IMR-90 (cell line): ENCODE measurements around the gene PRKN. TPM values are rescaled to one million over a fixed set of nuclear protein-coding genes. Genes with fewer than 3 reads are reported as not detected.

Experiments
- ATAC-seq: fragments of 200-7000 bp; cut with Tn5 transposase; 2 replicates; pipeline ENCODE4 v1.9.1; 2020; ENCODE audit warnings: low read depth, mild to moderate bottlenecking, moderate library complexity
- BruUV-seq: library from RNA; stranded (reverse); fragments of 400-500 nt; replicated peaks from 2 replicates; lab custom pipeline; 2021; lab: Mats Ljungman, UMichigan
- CTCF ChIA-PET: fragments of 300-600 bp; formaldehyde crosslinking; extraction: SDS; loops from one replicate; lab custom pipeline; 2021; ENCODE audit warnings: antibody characterized with exemption; lab: Yijun Ruan, JAX
- POLR2A ChIA-PET: fragments of 300-600 bp; sonication (Branson Sonifier 250); formaldehyde crosslinking; loops from one replicate; lab custom pipeline; 2022; ENCODE audit warnings: antibody characterized with exemption; ENCODE audit not compliant: unreplicated experiment; lab: Charles Lee
- DNase-seq: peaks from one replicate; pipeline ENCODE4 v3.0.0; 2013
- H2AFZ ChIP-seq: replicated peaks from 2 replicates; pipeline ENCODE3; 2013; ENCODE audit warnings: low read length, mild to moderate bottlenecking; ENCODE audit not compliant: poor library complexity
- H2AK5ac ChIP-seq: 2 replicates; pipeline ENCODE4 v1.6.1; 2013; ENCODE audit warnings: low read depth, low read length, inconsistent platforms
- H2AK9ac ChIP-seq: replicated peaks from 2 replicates; pipeline ENCODE3; 2013; ENCODE audit warnings: mild to moderate bottlenecking, low read depth, low read length, moderate library complexity; ENCODE audit not compliant: poor library complexity
- H2BK120ac ChIP-seq: 2 replicates; pipeline ENCODE4 v1.6.1; 2013; ENCODE audit warnings: low read depth, low read length, inconsistent platforms
- H2BK15ac ChIP-seq: 3 replicates; pipeline ENCODE4 v1.6.1; 2013; ENCODE audit warnings: low read depth, low read length, inconsistent platforms
- H2BK20ac ChIP-seq: 2 replicates; pipeline ENCODE4 v1.6.1; 2013; ENCODE audit warnings: low read depth, mild to moderate bottlenecking, inconsistent platforms, low read length, moderate library complexity
- H2BK5ac ChIP-seq: 2 replicates; pipeline ENCODE4 v1.6.1; 2013; ENCODE audit warnings: mild to moderate bottlenecking, low read depth, low read length, inconsistent platforms; ENCODE audit not compliant: poor library complexity, severe bottlenecking
- H3K14ac ChIP-seq: replicated peaks from 2 replicates; pipeline ENCODE4 v1.6.1; 2013; ENCODE audit warnings: low read depth, low read length, inconsistent platforms
- H3K18ac ChIP-seq: 2 replicates; pipeline ENCODE4 v1.6.1; 2013; ENCODE audit warnings: low read depth, low read length, control low read depth
- H3K23ac ChIP-seq: 2 replicates; pipeline ENCODE4 v1.6.1; 2013; ENCODE audit warnings: low read depth, low read length, inconsistent platforms
- H3K27ac ChIP-seq: 2 replicates; pipeline ENCODE4 v1.5.1; 2013; ENCODE audit warnings: mild to moderate bottlenecking, control low read depth, low read length; ENCODE audit not compliant: insufficient read depth
- H3K27me3 ChIP-seq: 2 replicates; pipeline ENCODE4 v1.6.1; 2013; ENCODE audit warnings: low read length; ENCODE audit not compliant: control insufficient read depth, insufficient read depth
- H3K36me3 ChIP-seq: 2 replicates; pipeline ENCODE4 v1.6.1; 2013; ENCODE audit warnings: low read length, mixed read lengths; ENCODE audit not compliant: control insufficient read depth, insufficient read depth
- H3K4ac ChIP-seq: 2 replicates; pipeline ENCODE4 v1.6.1; 2013; ENCODE audit warnings: low read depth, low read length, inconsistent platforms
- H3K4me1 ChIP-seq: 2 replicates; pipeline ENCODE4 v1.6.1; 2013; ENCODE audit warnings: low read length, mixed read lengths; ENCODE audit not compliant: control insufficient read depth, insufficient read depth
- H3K4me2 ChIP-seq: 2 replicates; pipeline ENCODE4 v1.6.1; 2013; ENCODE audit warnings: low read depth, mild to moderate bottlenecking, control low read depth, low read length, moderate library complexity
- H3K4me3 ChIP-seq: 2 replicates; pipeline ENCODE4 v1.5.1; 2013; ENCODE audit warnings: low read depth, mild to moderate bottlenecking, control low read depth, low read length, moderate library complexity; ENCODE audit not compliant: insufficient read depth
- H3K56ac ChIP-seq: 2 replicates; pipeline ENCODE4 v1.6.1; 2013; ENCODE audit warnings: low read length, inconsistent platforms; ENCODE audit not compliant: insufficient read depth; ENCODE audit errors: extremely low read depth
- H3K79me1 ChIP-seq, 2 experiments: 2 replicates each; pipeline ENCODE4 v1.6.1; 2013; ENCODE audit warnings: low read length in 2 of 2, inconsistent platforms in 1 of 2, low read depth in 1 of 2
- H3K9ac ChIP-seq: 2 replicates; pipeline ENCODE4 v1.6.1; 2013; ENCODE audit warnings: low read depth, low read length, control low read depth
- H3K9me1 ChIP-seq: 2 replicates; pipeline ENCODE4 v1.6.1; 2013; ENCODE audit warnings: low read length, inconsistent platforms; ENCODE audit not compliant: insufficient read depth
- H3K9me3 ChIP-seq: 2 replicates; pipeline ENCODE4 v1.6.1; 2013; ENCODE audit warnings: low read length; ENCODE audit not compliant: control insufficient read depth, insufficient read depth
- H4K20me1 ChIP-seq: 2 replicates; pipeline ENCODE4 v1.6.1; 2013; ENCODE audit warnings: low read length, inconsistent platforms; ENCODE audit not compliant: insufficient read depth
- H4K5ac ChIP-seq: 2 replicates; pipeline ENCODE4 v1.6.1; 2013; ENCODE audit warnings: mild to moderate bottlenecking, low read depth, low read length, control low read depth
- H4K8ac ChIP-seq, 2 experiments: 2 replicates each; pipeline ENCODE4 v1.6.1; 2013; ENCODE audit warnings: low read depth in 2 of 2, low read length in 2 of 2, control low read depth in 1 of 2, inconsistent platforms in 1 of 2
- H4K91ac ChIP-seq: 2 replicates; pipeline ENCODE4 v1.6.1; 2013; ENCODE audit warnings: low read depth, low read length, inconsistent platforms; ENCODE audit not compliant: insufficient read depth
- CHD1 ChIP-seq: IDR thresholded peaks from 2 replicates; pipeline ENCODE4 v1.6.1; 2012; ENCODE audit warnings: low read depth, low read length, improper control_type of control experiment
- SMC3 ChIP-seq: fragments of 150-350 bp; IDR thresholded peaks from 2 replicates; pipeline ENCODE4 v1.6.1; 2016; ENCODE audit warnings: low read depth, mild to moderate bottlenecking, antibody characterized with exemption, low read length, moderate library complexity
- WGBS, 2 experiments: methylation state at CpG; one replicate each; pipeline versions ENCODE4 v1.1.5 to v1.1.7; 2013; ENCODE audit warnings: missing lambda C conversion rate in 2 of 2; ENCODE audit not compliant: insufficient read length in 1 of 2; ENCODE audit errors: extremely low coverage in 2 of 2; 5-methylcytosine and 5-hydroxymethylcytosine counted together
- dilution Hi-C: fragments of 300-500 bp; cut with HindIII; formaldehyde crosslinking; loops from one replicate; pipeline ENCODE4 v1.14.3; 2018; ENCODE audit warnings: low sequenced_read_pairs; ENCODE audit not compliant: unreplicated experiment
- in situ Hi-C: fragments of 300-500 bp; cut with MboI; formaldehyde crosslinking; loops from 3 replicates; pipeline ENCODE4 v1.14.3; 2019; ENCODE audit warnings: low sequenced_read_pairs, inconsistent platforms, mixed read lengths
- intact Hi-C: fragments of 100-400 bp; cut with micrococcal nuclease; formaldehyde crosslinking; loops from 2 replicates; pipeline ENCODE4 v1.10.0; 2022
- polyA plus RNA-seq, 3 experiments: library from polyadenylated mRNA; depleted of rRNA; stranded (reverse); fragments of >200 nt; gene quantifications; 2 replicates each; pipeline ENCODE4 v1.2.3, GENCODE V29; 2012; ENCODE audit warnings: low replicate concordance in 1 of 3
- total RNA-seq: library from RNA; depleted of rRNA; stranded (reverse); fragments of >200 nt; gene quantifications from 2 replicates; pipeline ENCODE4 v1.2.3, GENCODE V29; 2012

PRKN gene
- total and polyA plus RNA-seq, 2 of the 4 experiments (the other 2 are of a cell fraction): 0.15 to 0.18 TPM

DNA sequence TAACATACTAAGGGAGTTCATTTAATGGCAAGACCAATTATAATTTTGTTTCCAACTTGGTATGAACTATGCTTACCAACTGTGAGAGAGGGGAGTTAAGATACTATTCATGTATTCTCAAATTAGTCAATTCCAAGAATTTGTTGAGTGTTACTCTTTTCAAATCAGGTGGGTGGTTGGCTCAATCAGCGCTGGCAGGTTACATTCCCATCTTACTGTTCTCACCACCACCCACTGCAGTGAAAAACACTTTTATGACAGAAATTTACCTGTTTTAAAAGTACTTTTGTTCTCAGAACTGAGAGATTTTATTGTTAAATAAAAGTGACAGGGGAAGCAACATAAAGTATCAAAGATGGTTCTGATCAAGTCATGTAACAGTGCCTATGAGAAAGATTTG is 642.0 kb downstream of the PRKN start:
- no peaks in the 10 kb centered on the region for H4K20me1 ChIP-seq
- H2AK5ac ChIP-seq: no peak overlapping the region
- DNase-seq (no peak), ATAC-seq (no peak)
- POLR2A ChIA-PET: no interaction called here
- H2BK120ac ChIP-seq: no peak overlapping the region
- no TSS peak for BruUV-seq
- H3K27me3 ChIP-seq: no peaks in the 10 kb centered on the region
- H3K23ac ChIP-seq: no peak overlapping the region
- H2AK9ac ChIP-seq: no peak overlapping the region
- in situ Hi-C loops: no loop called here
- H2BK5ac ChIP-seq: no peak overlapping the region
- no peaks in the 10 kb centered on the region for H3K79me1 ChIP-seq
- WGBS, 2 experiments: no CpG with 5 or more reads among the region's 1 CpG
- H3K4me3 ChIP-seq: no peak overlapping the region
- H2BK20ac ChIP-seq: no peak overlapping the region
- H3K56ac ChIP-seq: no peak overlapping the region
- H3K4ac ChIP-seq: no peak overlapping the region
- no peak overlapping the region for H2BK15ac ChIP-seq
- CTCF ChIA-PET: no interaction called here
- H3K9ac ChIP-seq: no peak overlapping the region
- no peak overlapping the region for H4K8ac ChIP-seq
- no peaks in the 10 kb centered on the region for H3K36me3 ChIP-seq
- no peak for TF ChIP-seq CHD1
- TF ChIP-seq SMC3: no peak
- H3K27ac ChIP-seq: no peak overlapping the region
- no peak overlapping the region for H2AFZ ChIP-seq
- no peaks in the 10 kb centered on the region for H3K4me1 ChIP-seq
- H3K9me1 ChIP-seq: no peaks in the 10 kb centered on the region
- peaks cover 2% of the 10 kb centered on the region; the same call in 1 of the 2 replicates for H3K9me3 ChIP-seq
- no peak overlapping the region for H3K4me2 ChIP-seq
- no peak overlapping the region for H3K18ac ChIP-seq
- H4K5ac ChIP-seq: no peak overlapping the region
- intact Hi-C loops: no loop called here
- no peak overlapping the region for H3K14ac ChIP-seq
- dilution Hi-C loops: no loop called here
- H4K91ac ChIP-seq: no peak overlapping the region
